Peyer's patch (tissue), 4 donors: ENCODE results near the gene BRS3. TPM values are rescaled to one million over a fixed set of nuclear protein-coding genes. Genes with fewer than 3 reads are reported as not detected.

Experiments
- DNase-seq, 3 donors: peaks; one replicate each; pipeline ENCODE4 v3.0.0-alpha.2; 2017 to 2019
- H3K27ac ChIP-seq, 4 donors: fragments of 200-600 bp; sonication (generic); one replicate each; pipeline ENCODE4 v1.5.1; 2016 to 2019
- H3K27me3 ChIP-seq, 2 donors: fragments of 200-600 bp; sonication (generic); one replicate each; pipeline ENCODE4 v1.5.1; 2019
- H3K36me3 ChIP-seq, 3 donors: fragments of 200-600 bp; sonication (generic); one replicate each; pipeline ENCODE4 v1.5.1; 2016 to 2019
- H3K4me1 ChIP-seq, 4 donors: fragments of 200-600 bp; sonication (generic); one replicate each; pipeline ENCODE4 v1.5.1; 2016 to 2019
- H3K4me3 ChIP-seq, 4 donors: fragments of 200-600 bp; sonication (generic); 1 replicate in 3 of 4; 2 replicates in 1 of 4; pipeline ENCODE4 v1.5.1; 2016 to 2019; ENCODE audit warnings: mild to moderate bottlenecking in 1 of 4
- H3K9me3 ChIP-seq, 4 donors: fragments of 200-600 bp; sonication (generic); one replicate each; pipeline ENCODE4 v1.5.1; 2016 to 2019; ENCODE audit warnings: mild to moderate bottlenecking in 1 of 4
- CTCF ChIP-seq, 6 experiments: fragments of 450-650 bp in 4 of 6; fragments of 200-600 bp in 2 of 6; sonication (generic) in 1 of 6; IDR thresholded peaks; one replicate each; pipeline ENCODE4 v1.5.1; 2017 to 2019; ENCODE audit warnings: antibody characterized with exemption in 6 of 6, mild to moderate bottlenecking in 3 of 6, moderate library complexity in 1 of 6
- POLR2A ChIP-seq, 2 donors: fragments of 450-650 bp; IDR thresholded peaks; one replicate each; pipeline ENCODE4 v1.5.1; 2017; ENCODE audit warnings: antibody characterized with exemption in 2 of 2, mild to moderate bottlenecking in 2 of 2, moderate library complexity in 2 of 2
- total RNA-seq, 4 donors: library from RNA; depleted of rRNA; stranded (reverse); fragments of >200 nt; gene quantifications; one replicate each; pipeline ENCODE4 v1.1.0, GENCODE V29; 2016

Gene BRS3
- total RNA-seq, 4 donors from 2014 or later, result not detected

GRCh38 chrX:136493011-136493410, 5.3 kb downstream of the BRS3 start:
- no peak overlapping the region for H3K4me3 ChIP-seq
- no peak for DNase-seq
- H3K36me3 ChIP-seq, result no peaks in the 10 kb centered on the region
- no peaks in the 10 kb centered on the region for H3K9me3 ChIP-seq
- H3K27me3 ChIP-seq, result no peaks in the 10 kb centered on the region
- no peak overlapping the region for H3K27ac ChIP-seq
- no peaks in the 10 kb centered on the region for H3K4me1 ChIP-seq
- TF ChIP-seq POLR2A (IDR thresholded peaks at IDR 0.05) (no peak), CTCF (IDR thresholded peaks at IDR 0.05) (no peak)

GRCh38 chrX:136495043-136495442, 7.3 kb downstream of the BRS3 start:
- no peak overlapping the region for H3K4me3 ChIP-seq
- no peaks in the 10 kb centered on the region for H3K9me3 ChIP-seq

GRCh38 chrX:136496186-136496763, 8.5 kb downstream of the BRS3 start:
- TF ChIP-seq POLR2A (IDR thresholded peaks at IDR 0.05), result no peak
- H3K27ac ChIP-seq, result peak overlapping the region; percentile 91 to 99 (median 96)
- no peaks in the 10 kb centered on the region for H3K4me1 ChIP-seq
- no peaks in the 10 kb centered on the region for H3K27me3 ChIP-seq
- peaks cover 0 to 6% (median 0%) of the 10 kb centered on the region in 3 donors for H3K36me3 ChIP-seq
- no peak for DNase-seq
- H3K4me3 ChIP-seq, result peak overlapping the region; percentile 58 to 80 (median 70)
- no peaks in the 10 kb centered on the region for H3K9me3 ChIP-seq

More at GRCh38 chrX:136495043-136495442, 7.3 kb downstream of the BRS3 start:
- H3K27ac ChIP-seq, result no peak overlapping the region
- no peaks in the 10 kb centered on the region for H3K36me3 ChIP-seq
- no peak for TF ChIP-seq POLR2A (IDR thresholded peaks at IDR 0.05)
- no peak for TF ChIP-seq CTCF (IDR thresholded peaks at IDR 0.05)
- no peak for DNase-seq
- H3K4me1 ChIP-seq, result no peaks in the 10 kb centered on the region
- no peaks in the 10 kb centered on the region for H3K27me3 ChIP-seq

GRCh38 chrX:136496764-136497555, 9.2 kb downstream of the BRS3 start:
- Histone ChIP-seq H3K9me3 (no peaks in the 10 kb centered on the region), H3K36me3 (peaks cover 0 to 12% (median 0%) of the 10 kb centered on the region in 3 donors), H3K4me1 (no peaks in the 10 kb centered on the region), H3K27me3 (no peaks in the 10 kb centered on the region), H3K27ac (peak overlapping the region; percentile 91 to 99 (median 96)), H3K4me3 (peak overlapping the region; percentile 58 to 80 (median 70))
- TF ChIP-seq POLR2A (IDR thresholded peaks at IDR 0.05), result no peak
- TF ChIP-seq CTCF (IDR thresholded peaks at IDR 0.05), result no peak
- DNase-seq, result peak; percentile 84 to 95 (median 86)

GRCh38 chrX:136497556-136498052, 9.9 kb downstream of the BRS3 start, which contains the start of gene HTATSF1:
TSS of gene HTATSF1 (plus strand) at chrX:136497592. CDS start at chrX:136497685, 93 bp downstream.
- Histone ChIP-seq H3K27me3 (no peaks in the 10 kb centered on the region), H3K4me1 (no peaks in the 10 kb centered on the region), H3K27ac (peak within 1 kb of the TSS; percentile 91 to 99 (median 96)), H3K4me3 (peak within 1 kb of the TSS; percentile 58 to 80 (median 70)), H3K36me3 (peaks cover 0 to 12% (median 0%) of the 10 kb centered on the region in 3 donors), H3K9me3 (no peaks in the 10 kb centered on the region)
- DNase-seq, result no peak
- TF ChIP-seq POLR2A (IDR thresholded peaks at IDR 0.05) (no peak), CTCF (IDR thresholded peaks at IDR 0.05) (no peak)

GRCh38 chrX:136519069-136519468, 31.3 kb downstream of the BRS3 start:
- H3K4me3 ChIP-seq, result no peak overlapping the region
- no peaks in the 10 kb centered on the region for H3K4me1 ChIP-seq
- no peaks in the 10 kb centered on the region for H3K36me3 ChIP-seq
- TF ChIP-seq CTCF (IDR thresholded peaks at IDR 0.05), result no peak
- no peak for TF ChIP-seq POLR2A (IDR thresholded peaks at IDR 0.05)
- H3K27ac ChIP-seq, result no peak overlapping the region
- DNase-seq, result no peak
- H3K9me3 ChIP-seq, result no peaks in the 10 kb centered on the region
- no peaks in the 10 kb centered on the region for H3K27me3 ChIP-seq
